Activated CD4-positive, alpha-beta memory T cell treated with anti-CD3 and anti-CD28 coated beads, Interleukin-2, amount 10 ng/mL, durations not matched to agents 7 days and 5 days (primary cell): Measurements from ENCODE around the gene OPHN1. TPM values are rescaled to one million over a fixed set of nuclear protein-coding genes. Genes with fewer than 3 reads are reported as not detected.

ENCODE experiments used
- CTCF ChIA-PET: fragments of 350-600 bp; sonication (Branson Sonifier 250); formaldehyde crosslinking; loops from one replicate; lab custom pipeline; 2021; ENCODE audit warnings: antibody characterized with exemption, inconsistent platforms; lab: Charles Lee
- POLR2A ChIA-PET: fragments of 350-600 bp; sonication (Branson Sonifier 250); formaldehyde crosslinking; loops from one replicate; lab custom pipeline; 2021; ENCODE audit warnings: antibody characterized with exemption; lab: Charles Lee
- DNase-seq: peaks from one replicate; pipeline ENCODE4 v3.0.0-alpha.2; 2020
- H3K27ac Mint-ChIP-seq: one replicate; pipeline ENCODE4 v1.8.0; 2021; ENCODE audit warnings: mild to moderate bottlenecking, mixed read lengths
- H3K27me3 Mint-ChIP-seq: one replicate; pipeline ENCODE4 v1.8.0; 2021; ENCODE audit warnings: mixed read lengths
- H3K36me3 Mint-ChIP-seq: one replicate; pipeline ENCODE4 v1.8.0; 2021; ENCODE audit warnings: low read depth, mixed read lengths
- H3K4me1 Mint-ChIP-seq: one replicate; pipeline ENCODE4 v1.8.0; 2021; ENCODE audit warnings: mixed read lengths
- H3K4me3 Mint-ChIP-seq: one replicate; pipeline ENCODE4 v1.8.0; 2021; ENCODE audit warnings: mild to moderate bottlenecking, mixed read lengths
- H3K9me3 Mint-ChIP-seq: one replicate; pipeline ENCODE4 v1.8.0; 2021; ENCODE audit warnings: mixed read lengths
- total RNA-seq, 2 experiments: library from RNA; stranded (reverse); gene quantifications; one replicate each; pipeline ENCODE4 v1.2.3, GENCODE V29; 2021

The OPHN1 gene
- under 1 TPM; 0.10 to 0.30 TPM for total RNA-seq

- Mint-ChIP-seq H3K9me3 (no peaks in the 10 kb centered on the region), H3K4me1 (peaks cover 10% of the 10 kb centered on the region), H3K27me3 (peaks cover 40% of the 10 kb centered on the region), H3K27ac (no peak within 1 kb of the TSS), H3K36me3 (no peaks in the 10 kb centered on the region), H3K4me3 (peak within 1 kb of the TSS; percentile 58)
- DNase-seq, result no peak
- POLR2A ChIA-PET, result no interaction called here
- CTCF ChIA-PET, result no interaction called here
These were observed at the start of gene OPHN1 for GRCh38 chrX:68433155-68433980. Gene OPHN1 (minus strand): TSS chrX:68433495. CDS start chrX:68433020, 475 bp downstream.

DNA sequence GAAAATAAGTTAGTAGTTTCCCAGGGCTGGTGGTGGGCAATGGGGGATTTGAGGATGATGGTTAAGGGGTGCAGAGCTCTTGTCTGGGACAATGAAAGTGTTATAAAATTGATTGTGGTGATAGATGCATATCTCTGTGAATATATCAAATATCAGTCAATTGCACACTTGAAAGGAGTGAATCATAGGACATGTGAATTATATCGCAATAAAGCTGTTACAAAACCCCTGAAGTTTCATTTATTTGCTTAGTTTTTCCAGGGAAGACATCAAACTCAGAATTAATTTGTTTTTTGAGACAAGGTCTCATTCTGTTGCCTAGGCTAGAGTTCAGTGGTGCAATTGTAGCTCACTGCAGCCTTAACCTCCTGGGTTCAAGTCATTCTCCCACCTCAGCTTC is 47.7 kb upstream of the OPHN1 start:
- Mint-ChIP-seq H3K27ac (no peak overlapping the region), H3K9me3 (no peaks in the 10 kb centered on the region), H3K36me3 (no peaks in the 10 kb centered on the region), H3K27me3 (peaks cover 2% of the 10 kb centered on the region), H3K4me1 (no peaks in the 10 kb centered on the region), H3K4me3 (no peak overlapping the region)
- POLR2A ChIA-PET, result no interaction called here
- DNase-seq, result no peak
- CTCF ChIA-PET, result no interaction called here

- no peaks in the 10 kb centered on the region for H3K4me1 Mint-ChIP-seq
- H3K27ac Mint-ChIP-seq, result no peak overlapping the region
- no peaks in the 10 kb centered on the region for H3K36me3 Mint-ChIP-seq
- POLR2A ChIA-PET, result no interaction called here
- no peaks in the 10 kb centered on the region for H3K27me3 Mint-ChIP-seq
- H3K4me3 Mint-ChIP-seq, result no peak overlapping the region
- DNase-seq, result no peak
- H3K9me3 Mint-ChIP-seq, result no peaks in the 10 kb centered on the region
- CTCF ChIA-PET, result interaction anchor here (1.5 kb wide), 1 partner anchor 268 kb away, joined by 5 read pairs; no protein-coding TSS in a partner anchor
These were observed 31.5 kb upstream of the OPHN1 start for GRCh38 chrX:68464796-68465195.

GRCh38 chrX:68463880-68464279 is 30.6 kb upstream of the OPHN1 start:
- H3K4me3 Mint-ChIP-seq, result no peak overlapping the region
- POLR2A ChIA-PET, result interaction anchor here (0.6 kb wide), 1 partner anchor 17 kb away, joined by 3 read pairs; no protein-coding TSS in a partner anchor

GRCh38 chrX:68462653-68463052 is 29.4 kb upstream of the OPHN1 start:
- ChIA-PET POLR2A (interaction anchor here (0.7 kb wide), 1 partner anchor 19 kb away, joined by 3 read pairs; no protein-coding TSS in a partner anchor), CTCF (no interaction called here)
- Mint-ChIP-seq H3K27me3 (no peaks in the 10 kb centered on the region), H3K4me1 (no peaks in the 10 kb centered on the region), H3K36me3 (no peaks in the 10 kb centered on the region), H3K9me3 (no peaks in the 10 kb centered on the region), H3K27ac (no peak overlapping the region), H3K4me3 (no peak overlapping the region)
- DNase-seq, result peak; percentile 16

More at GRCh38 chrX:68463880-68464279, 30.6 kb upstream of the OPHN1 start:
- no peaks in the 10 kb centered on the region for H3K4me1 Mint-ChIP-seq
- H3K9me3 Mint-ChIP-seq, result no peaks in the 10 kb centered on the region
- no peak for DNase-seq
- H3K36me3 Mint-ChIP-seq, result no peaks in the 10 kb centered on the region
- H3K27ac Mint-ChIP-seq, result no peak overlapping the region
- CTCF ChIA-PET, result no interaction called here
- H3K27me3 Mint-ChIP-seq, result no peaks in the 10 kb centered on the region

GRCh38 chrX:68462197-68462596 is 28.9 kb upstream of the OPHN1 start:
- Mint-ChIP-seq H3K9me3 (no peaks in the 10 kb centered on the region), H3K27ac (no peak overlapping the region), H3K27me3 (no peaks in the 10 kb centered on the region), H3K36me3 (no peaks in the 10 kb centered on the region), H3K4me1 (no peaks in the 10 kb centered on the region), H3K4me3 (no peak overlapping the region)
- ChIA-PET CTCF (no interaction called here), POLR2A (interaction anchor here (0.7 kb wide), 1 partner anchor 19 kb away, joined by 3 read pairs; no protein-coding TSS in a partner anchor)
- no peak for DNase-seq

- no peak for DNase-seq
- CTCF ChIA-PET, result no interaction called here
- H3K9me3 Mint-ChIP-seq, result no peaks in the 10 kb centered on the region
- POLR2A ChIA-PET, result no interaction called here
- H3K4me3 Mint-ChIP-seq, result no peak overlapping the region
- H3K27ac Mint-ChIP-seq, result no peak overlapping the region
- H3K4me1 Mint-ChIP-seq, result no peaks in the 10 kb centered on the region
- H3K36me3 Mint-ChIP-seq, result no peaks in the 10 kb centered on the region
- no peaks in the 10 kb centered on the region for H3K27me3 Mint-ChIP-seq
These were observed 28.3 kb upstream of the OPHN1 start for GRCh38 chrX:68461576-68461975.

DNA sequence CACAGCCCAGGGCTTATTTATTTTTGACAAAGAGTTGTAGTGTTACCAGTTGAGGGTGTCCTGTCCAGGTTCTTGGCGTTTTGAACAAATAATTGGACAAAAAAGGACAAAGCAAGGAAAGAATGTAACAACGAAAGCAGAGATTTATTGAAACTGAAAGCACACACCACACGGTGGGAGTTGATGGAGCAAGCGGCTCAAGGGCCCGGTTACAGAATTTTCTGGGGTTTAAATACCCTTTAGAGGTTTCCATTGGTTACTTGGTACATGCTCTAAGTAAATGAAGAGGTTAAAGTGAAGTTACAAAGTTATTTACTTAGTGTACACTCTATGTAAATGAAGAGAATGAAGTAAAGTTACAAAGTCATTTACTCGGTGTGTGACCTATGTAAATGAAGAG is 27.8 kb upstream of the OPHN1 start:
- Mint-ChIP-seq H3K36me3 (no peaks in the 10 kb centered on the region), H3K4me1 (no peaks in the 10 kb centered on the region), H3K9me3 (no peaks in the 10 kb centered on the region), H3K27me3 (no peaks in the 10 kb centered on the region), H3K27ac (no peak overlapping the region), H3K4me3 (no peak overlapping the region)
- no peak for DNase-seq
- CTCF ChIA-PET, result no interaction called here
- POLR2A ChIA-PET, result no interaction called here

- CTCF ChIA-PET, result no interaction called here
- Mint-ChIP-seq H3K4me1 (no peaks in the 10 kb centered on the region), H3K4me3 (no peak overlapping the region), H3K27ac (no peak overlapping the region), H3K9me3 (no peaks in the 10 kb centered on the region), H3K36me3 (no peaks in the 10 kb centered on the region), H3K27me3 (no peaks in the 10 kb centered on the region)
- no peak for DNase-seq
- POLR2A ChIA-PET, result no interaction called here
These were observed 21.8 kb upstream of the OPHN1 start for GRCh38 chrX:68455151-68455510.

DNA sequence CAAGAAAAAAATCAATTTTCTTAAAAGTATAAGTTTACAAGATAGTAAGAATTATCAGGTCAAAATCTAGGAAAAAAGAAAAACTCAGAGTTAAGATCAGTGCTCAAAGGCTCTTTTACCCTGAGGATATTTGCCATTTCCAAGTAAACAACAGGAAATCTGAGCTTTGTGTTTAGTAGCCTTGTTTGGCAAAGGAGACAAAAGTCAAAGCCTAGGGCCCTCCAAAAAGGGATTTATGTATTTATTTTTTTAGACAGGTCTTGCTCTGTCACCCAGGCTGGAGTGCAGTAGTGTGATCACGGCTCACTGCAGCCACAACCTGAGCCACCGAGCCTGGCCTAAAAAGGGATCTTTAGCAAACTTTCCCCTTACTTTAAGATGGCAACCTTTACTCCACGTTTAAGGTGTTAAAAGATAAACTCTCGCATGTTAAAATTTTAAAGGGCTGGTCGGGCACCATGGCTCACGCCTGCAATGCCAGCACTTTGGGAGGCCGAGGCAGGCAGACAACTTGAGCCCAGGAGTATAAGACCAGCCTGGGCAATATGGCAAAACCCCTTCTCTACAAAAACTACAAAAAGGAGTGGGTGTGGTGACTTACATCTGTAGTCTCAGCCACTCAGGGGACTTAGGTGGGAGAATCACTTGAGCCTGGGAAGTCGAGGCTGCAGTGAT is 21.3 kb upstream of the OPHN1 start:
- no peaks in the 10 kb centered on the region for H3K9me3 Mint-ChIP-seq
- no peaks in the 10 kb centered on the region for H3K27me3 Mint-ChIP-seq
- ChIA-PET CTCF (no interaction called here), POLR2A (no interaction called here)
- DNase-seq, result no peak
- no peaks in the 10 kb centered on the region for H3K4me1 Mint-ChIP-seq
- no peak overlapping the region for H3K4me3 Mint-ChIP-seq
- no peak overlapping the region for H3K27ac Mint-ChIP-seq
- H3K36me3 Mint-ChIP-seq, result no peaks in the 10 kb centered on the region

- POLR2A ChIA-PET, result no interaction called here
- H3K27ac Mint-ChIP-seq, result no peak overlapping the region
- H3K9me3 Mint-ChIP-seq, result no peaks in the 10 kb centered on the region
- no peak overlapping the region for H3K4me3 Mint-ChIP-seq
- no peaks in the 10 kb centered on the region for H3K36me3 Mint-ChIP-seq
- no peaks in the 10 kb centered on the region for H3K27me3 Mint-ChIP-seq
- no peak for DNase-seq
- CTCF ChIA-PET, result no interaction called here
- no peaks in the 10 kb centered on the region for H3K4me1 Mint-ChIP-seq
These were observed 18.4 kb upstream of the OPHN1 start for GRCh38 chrX:68451720-68452119.

DNA sequence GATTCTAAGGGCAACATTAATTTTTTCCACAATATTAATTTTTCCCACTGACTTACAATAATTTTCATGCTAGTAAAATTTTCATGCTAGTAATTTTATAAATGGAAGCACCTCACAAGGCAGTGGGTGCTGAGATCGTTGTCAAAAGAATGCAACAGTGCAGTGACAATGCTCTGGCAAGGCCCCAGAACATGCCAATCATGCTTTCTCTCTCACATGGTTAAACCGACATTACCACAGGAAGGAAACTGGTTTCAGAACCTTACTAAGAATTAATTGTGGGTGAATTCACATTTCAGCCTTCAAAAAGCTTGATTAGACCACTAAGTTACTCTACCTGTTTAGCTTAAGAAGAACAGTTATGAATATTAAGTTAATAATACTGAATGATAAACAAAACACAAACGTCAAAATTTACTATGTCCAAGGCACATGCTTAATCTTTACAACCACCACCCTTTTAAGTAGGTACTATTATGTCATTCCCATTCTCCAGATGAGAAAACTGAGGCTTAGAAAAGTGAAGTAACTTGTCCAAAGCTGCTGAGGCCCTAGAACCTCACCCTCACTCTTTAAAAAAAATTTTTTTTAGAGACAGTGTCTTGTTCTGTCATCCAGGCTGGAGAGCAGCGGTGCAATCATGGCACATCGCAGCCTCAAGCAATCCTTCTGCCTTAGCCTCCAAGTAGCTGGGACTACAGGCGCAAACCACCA is 10.0 kb upstream of the OPHN1 start:
- DNase-seq, result peak; percentile 33
- CTCF ChIA-PET, result no interaction called here

DNA sequence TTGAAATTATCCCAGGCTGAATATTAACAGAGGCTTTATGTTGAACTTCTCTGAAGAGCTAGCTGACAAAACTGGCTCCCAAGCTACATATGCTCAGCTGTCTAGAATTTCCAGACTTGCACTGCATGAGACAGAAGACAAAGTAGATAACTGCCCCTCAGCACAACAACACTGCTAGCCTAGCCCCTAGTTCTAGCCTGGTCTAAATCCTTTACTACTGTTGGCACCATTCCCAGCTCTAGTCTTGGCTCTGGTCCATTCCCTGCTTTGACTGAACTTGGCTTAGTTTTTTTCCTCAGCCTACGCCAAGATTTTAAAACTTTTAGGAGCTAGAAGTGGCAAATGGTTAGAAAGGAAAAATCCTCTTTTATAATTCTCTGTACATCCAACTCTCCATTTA is 7.6 kb upstream of the OPHN1 start:
- Mint-ChIP-seq H3K27ac (no peak overlapping the region), H3K4me1 (peaks cover 11% of the 10 kb centered on the region), H3K4me3 (no peak overlapping the region), H3K27me3 (peaks cover 23% of the 10 kb centered on the region), H3K36me3 (no peaks in the 10 kb centered on the region), H3K9me3 (no peaks in the 10 kb centered on the region)
- CTCF ChIA-PET, result no interaction called here
- no peak for DNase-seq
- POLR2A ChIA-PET, result no interaction called here

More for the DNA sequence above, 10.0 kb upstream of the OPHN1 start:
- no peaks in the 10 kb centered on the region for H3K36me3 Mint-ChIP-seq
- POLR2A ChIA-PET, result interaction anchor here (1.0 kb wide), 1 partner anchor 19 kb away, joined by 3 read pairs; no protein-coding TSS in a partner anchor
- no peaks in the 10 kb centered on the region for H3K9me3 Mint-ChIP-seq
- peaks cover 23% of the 10 kb centered on the region for H3K27me3 Mint-ChIP-seq
- H3K27ac Mint-ChIP-seq, result no peak overlapping the region
- H3K4me3 Mint-ChIP-seq, result no peak overlapping the region
- peaks cover 11% of the 10 kb centered on the region for H3K4me1 Mint-ChIP-seq
